ENCODE results near the gene SAE1. TPM values are rescaled to one million over a fixed set of nuclear protein-coding genes. Genes with fewer than 3 reads are reported as not detected.

Gene SAE1
- polyA plus RNA-seq, 2 of the 4 experiments (the other 2 are of a cell fraction), result 206 to 249 TPM

DNA sequence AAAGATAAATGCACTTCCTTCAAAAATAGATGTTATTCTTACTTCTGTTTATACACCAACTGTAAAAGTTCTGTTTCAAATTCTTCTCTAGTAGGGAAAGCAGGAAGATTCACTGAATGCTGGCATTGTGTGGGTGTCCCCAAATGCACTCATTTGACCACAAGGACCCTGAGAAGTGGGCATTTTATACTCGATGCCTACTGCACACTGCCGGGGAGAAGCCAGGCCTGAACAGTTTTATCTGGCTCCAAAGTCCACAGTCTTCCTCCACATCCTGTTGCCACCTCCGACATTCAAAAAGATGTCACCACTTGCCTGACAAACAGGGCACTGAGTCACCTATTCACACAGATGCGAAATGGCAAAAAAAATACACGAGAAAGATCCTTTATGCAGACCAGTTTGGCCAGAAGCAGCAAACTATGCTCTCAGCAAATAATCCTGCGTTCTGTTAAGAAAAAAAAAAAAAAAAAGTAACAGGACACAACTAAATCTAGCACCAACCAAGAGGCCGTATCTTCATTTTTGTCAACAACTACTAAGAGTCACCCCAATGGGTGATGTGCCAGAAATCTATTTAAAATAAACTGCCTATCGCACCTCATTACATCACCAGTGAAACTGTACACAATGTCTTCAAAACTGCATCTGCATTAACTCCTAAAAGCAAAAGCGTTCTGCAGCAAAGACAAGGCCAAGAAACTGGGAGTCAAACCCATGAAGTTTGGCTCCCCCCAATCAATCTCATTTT is 23.3 kb upstream of the SAE1 start:
- ChIA-PET POLR2A (no interaction called here), CTCF (interaction anchor here (0.6 to 2.2 kb wide), 15 partner anchors 12 to 191 kb away, joined by 3 to 14 read pairs (median 4); no protein-coding TSS in a partner anchor)
- DNase-seq (ENCODE audit: low read depth in 1 of 2, low spot score in 1 of 2) (no peak), FAIRE-seq (no peak), ATAC-seq (no peak)
- 24% methylated on average over 9 of the region's 9 CpGs for WGBS (ENCODE audit: missing lambda C conversion rate)
- peak overlapping the region; percentile 6 to 45; a peak in 4 of 6 replicates for H3K27ac ChIP-seq
- H3K4me3 ChIP-seq, result no peak overlapping the region
- H3K4me2 ChIP-seq, result peak overlapping the region; percentile 72
- TF ChIP-seq TFCP2L1 (CRISPR knock-in tag; IDR thresholded peaks at IDR 0.05), result no peak
- no peaks in the 10 kb centered on the region for H3K9me3 ChIP-seq
- peaks cover 39% of the 10 kb centered on the region for H3K4me1 ChIP-seq

DNA sequence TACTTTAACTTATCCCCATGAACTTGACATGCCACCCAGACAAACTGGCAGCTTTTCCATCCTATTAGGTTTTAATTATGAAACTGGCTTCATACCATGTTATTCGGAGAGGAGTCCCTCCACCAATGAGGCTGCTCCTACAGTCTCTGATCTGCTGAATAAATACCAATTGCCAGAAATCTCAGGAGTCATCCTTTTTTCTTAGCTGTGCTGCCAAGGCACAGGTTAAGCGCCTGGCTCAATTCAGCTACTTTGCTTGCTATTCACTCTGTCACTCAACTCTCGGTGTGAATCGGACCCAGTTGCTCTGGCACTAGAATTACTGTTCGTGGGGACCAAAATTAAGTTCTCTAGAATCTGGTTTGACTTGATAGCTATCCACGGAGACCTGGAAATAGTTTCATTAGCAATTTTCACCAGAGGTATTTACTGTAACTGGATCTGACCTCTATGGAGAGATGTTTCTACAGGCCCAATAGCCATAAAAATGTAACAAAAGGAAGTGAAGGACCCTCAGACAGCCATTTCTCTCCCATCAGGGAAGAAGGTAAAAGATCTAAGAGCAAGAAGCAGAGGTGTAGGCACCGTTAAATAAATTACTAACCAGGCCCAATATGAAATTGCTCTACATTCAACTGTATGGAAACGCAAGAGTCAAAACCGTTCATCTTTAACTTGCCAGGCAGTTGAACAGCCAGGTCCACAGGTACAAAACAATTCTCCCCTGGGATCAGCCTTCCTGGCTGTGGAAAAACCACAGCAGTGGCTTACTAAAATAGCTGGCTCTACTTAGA is 22.5 kb upstream of the SAE1 start:
- DNase-seq (ENCODE audit: low read depth in 1 of 2, low spot score in 1 of 2) (no peak), FAIRE-seq (no peak), ATAC-seq (no peak)
- Histone ChIP-seq H3K27ac (peak overlapping the region; percentile 6 to 45; a peak in 4 of 6 replicates), H3K9me3 (no peaks in the 10 kb centered on the region), H3K4me3 (no peak overlapping the region), H3K4me2 (peak overlapping the region; percentile 72), H3K4me1 (peaks cover 39% of the 10 kb centered on the region)
- 85% methylated on average over 9 of the region's 9 CpGs for WGBS (ENCODE audit: missing lambda C conversion rate)
- CTCF ChIA-PET, result interaction anchor here (0.6 to 1.8 kb wide), 10 partner anchors 16 to 192 kb away, joined by 3 to 9 read pairs (median 3); no protein-coding TSS in a partner anchor
- TF ChIP-seq JUN (IDR thresholded peaks at IDR 0.05) (0 out of 5 replicates have a peak, but pooled peaks of 1 of the 2 experiments have one; percentile 12), NR3C1 (IDR thresholded peaks at IDR 0.05) (no peak)
- POLR2A ChIA-PET, result no interaction called here

DNA sequence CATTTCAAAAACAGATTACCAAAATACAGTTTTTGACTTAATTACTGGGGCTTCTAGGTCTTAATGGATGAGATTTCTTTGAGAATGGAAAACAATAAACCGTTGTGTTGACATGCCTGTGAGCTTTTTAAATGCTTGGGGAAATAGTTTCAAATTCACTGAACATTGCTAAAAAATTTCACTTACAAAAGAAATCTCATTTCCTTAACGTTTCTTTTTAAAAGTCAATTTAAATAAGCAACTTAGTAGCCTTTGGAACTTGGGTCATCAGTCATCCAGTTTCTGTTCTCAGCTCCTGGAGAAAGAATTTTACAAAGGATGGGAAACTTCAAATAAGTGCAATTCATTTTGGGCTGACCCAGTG is 21.5 kb upstream of the SAE1 start:
- CTCF ChIA-PET, result interaction anchor here (1.3 to 1.8 kb wide), 4 partner anchors 17 to 65 kb away, joined by 3 to 9 read pairs (median 5); no protein-coding TSS in a partner anchor
- POLR2A ChIA-PET, result no interaction called here
- peak overlapping the region; percentile 99 for H3K27ac ChIP-seq

DNA sequence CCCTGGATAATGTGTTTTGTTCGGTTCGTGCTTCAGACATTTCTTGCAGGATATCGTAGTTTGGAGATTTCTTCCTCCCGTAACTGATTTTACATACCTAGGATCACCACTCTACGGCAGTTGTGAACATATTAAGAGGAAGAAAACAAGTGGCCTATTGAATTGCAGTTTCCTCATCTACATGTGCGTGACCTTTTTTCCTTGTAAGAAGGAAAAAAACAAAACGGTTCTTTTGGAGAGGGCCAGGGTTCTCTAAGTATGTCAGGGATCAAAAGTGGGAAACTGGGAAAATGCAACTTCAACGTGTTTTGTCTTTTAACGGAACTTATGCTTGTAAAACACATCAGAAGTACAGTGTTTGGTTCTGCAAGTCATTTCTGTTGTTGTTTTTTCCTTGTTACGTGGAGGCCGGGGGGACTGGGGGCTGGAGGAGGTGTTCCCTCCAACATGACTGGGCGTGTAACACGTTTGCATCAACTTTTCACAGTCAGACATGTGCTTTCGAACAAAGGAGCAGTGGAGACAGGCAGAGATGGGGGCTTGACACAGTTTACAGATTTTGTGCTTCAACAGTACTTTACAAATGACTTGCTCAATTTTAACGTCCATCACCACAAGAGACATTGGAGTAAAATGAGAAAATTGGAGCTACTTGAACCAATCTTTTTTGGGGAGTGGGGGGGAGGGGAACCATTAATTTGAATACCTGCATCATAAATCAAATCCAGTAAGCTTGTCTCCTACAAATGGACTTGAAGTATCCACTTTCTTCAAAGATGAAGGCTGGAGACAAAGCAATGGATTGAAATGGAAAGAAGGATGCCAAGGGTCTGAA is 20.9 kb upstream of the SAE1 start:
- FAIRE-seq, result peak; percentile 51

More for the DNA sequence above, 21.5 kb upstream of the SAE1 start:
- Histone ChIP-seq H3K4me3 (no peak overlapping the region), H3K9me3 (no peaks in the 10 kb centered on the region), H3K4me1 (peaks cover 43% of the 10 kb centered on the region), H3K4me2 (peak overlapping the region; percentile 72)
- TF ChIP-seq CBX8 (IDR thresholded peaks at IDR 0.05) (no peak), JUNB (IDR thresholded peaks at IDR 0.05) (no peak), CBX2 (IDR thresholded peaks at IDR 0.05; ENCODE audit: borderline replicate concordance, low read depth) (no peak), SREBF2 (IDR thresholded peaks at IDR 0.05) (no peak), BHLHE40 (IDR thresholded peaks at IDR 0.05; ENCODE audit: low read depth, low read length) (no peak), ZSCAN20 (CRISPR knock-in tag; IDR thresholded peaks at IDR 0.05) (no peak), POLR2AphosphoS2 (conservative IDR thresholded peaks at IDR 0.05; ENCODE audit: low read length) (no peak), FOSL2 (IDR thresholded peaks at IDR 0.05) (no peak), FOSL2 (CRISPR knock-in tag; IDR thresholded peaks at IDR 0.05) (no peak), MAFK (IDR thresholded peaks at IDR 0.05; ENCODE audit: partially characterized antibody) (no peak), RAD21 (conservative IDR thresholded peaks at IDR 0.05 in 1 of 2, IDR thresholded peaks at IDR 0.05 in 1 of 2) (no peak)
- TF ChIP-seq, protein P1, sequence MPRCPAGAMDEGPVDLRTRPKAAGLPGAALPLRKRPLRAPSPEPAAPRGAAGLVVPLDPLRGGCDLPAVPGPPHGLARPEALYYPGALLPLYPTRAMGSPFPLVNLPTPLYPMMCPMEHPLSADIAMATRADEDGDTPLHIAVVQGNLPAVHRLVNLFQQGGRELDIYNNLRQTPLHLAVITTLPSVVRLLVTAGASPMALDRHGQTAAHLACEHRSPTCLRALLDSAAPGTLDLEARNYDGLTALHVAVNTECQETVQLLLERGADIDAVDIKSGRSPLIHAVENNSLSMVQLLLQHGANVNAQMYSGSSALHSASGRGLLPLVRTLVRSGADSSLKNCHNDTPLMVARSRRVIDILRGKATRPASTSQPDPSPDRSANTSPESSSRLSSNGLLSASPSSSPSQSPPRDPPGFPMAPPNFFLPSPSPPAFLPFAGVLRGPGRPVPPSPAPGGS (IDR thresholded peaks at IDR 0.05), result no peak
- TF ChIP-seq, protein P2, sequence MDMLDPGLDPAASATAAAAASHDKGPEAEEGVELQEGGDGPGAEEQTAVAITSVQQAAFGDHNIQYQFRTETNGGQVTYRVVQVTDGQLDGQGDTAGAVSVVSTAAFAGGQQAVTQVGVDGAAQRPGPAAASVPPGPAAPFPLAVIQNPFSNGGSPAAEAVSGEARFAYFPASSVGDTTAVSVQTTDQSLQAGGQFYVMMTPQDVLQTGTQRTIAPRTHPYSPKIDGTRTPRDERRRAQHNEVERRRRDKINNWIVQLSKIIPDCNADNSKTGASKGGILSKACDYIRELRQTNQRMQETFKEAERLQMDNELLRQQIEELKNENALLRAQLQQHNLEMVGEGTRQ (IDR thresholded peaks at IDR 0.05), result no peak
- TF ChIP-seq, protein P3, sequence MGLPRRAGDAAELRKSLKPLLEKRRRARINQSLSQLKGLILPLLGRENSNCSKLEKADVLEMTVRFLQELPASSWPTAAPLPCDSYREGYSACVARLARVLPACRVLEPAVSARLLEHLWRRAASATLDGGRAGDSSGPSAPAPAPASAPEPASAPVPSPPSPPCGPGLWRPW (IDR thresholded peaks at IDR 0.05), result no peak
- ATAC-seq (no peak), FAIRE-seq (no peak), DNase-seq (ENCODE audit: low read depth in 1 of 2, low spot score in 1 of 2) (no peak)
- WGBS (ENCODE audit: missing lambda C conversion rate), result 43% methylated on average over 2 of the region's 2 CpGs

More for the DNA sequence above, 20.9 kb upstream of the SAE1 start:
- Histone ChIP-seq H3K4me3 (peak overlapping the region; percentile 98), H3K4me1 (peaks cover 44% of the 10 kb centered on the region), H3K9me3 (no peaks in the 10 kb centered on the region), H3K27ac (peak overlapping the region; percentile 99), H3K4me2 (peak overlapping the region; percentile 72)
- ATAC-seq (no peak), DNase-seq (ENCODE audit: low read depth in 1 of 2, low spot score in 1 of 2) (peak in 1 of 2 experiments; percentile 60)
- 62% methylated on average over 15 of the region's 15 CpGs for WGBS (ENCODE audit: missing lambda C conversion rate)
- POLR2A ChIA-PET, result no interaction called here
- TF ChIP-seq, protein P4, sequence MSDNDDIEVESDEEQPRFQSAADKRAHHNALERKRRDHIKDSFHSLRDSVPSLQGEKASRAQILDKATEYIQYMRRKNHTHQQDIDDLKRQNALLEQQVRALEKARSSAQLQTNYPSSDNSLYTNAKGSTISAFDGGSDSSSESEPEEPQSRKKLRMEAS (IDR thresholded peaks at IDR 0.05), result peak; percentile 68; the same call in 1 of the 2 replicates
- TF ChIP-seq TFCP2L1 (CRISPR knock-in tag; IDR thresholded peaks at IDR 0.05) (no peak), TP53 (CRISPR knock-in tag; IDR thresholded peaks at IDR 0.05) (0 out of 2 replicates have a peak, but pooled peaks have one; percentile 65)
- CTCF ChIA-PET, result interaction anchor here (1.0 to 1.8 kb wide), 4 partner anchors 16 to 30 kb away, joined by 3 to 9 read pairs (median 5); no protein-coding TSS in a partner anchor
